Eye (tissue), 1 donor: ENCODE results near the gene RAB1B.
A peak's percentile ranks its signal among the peaks of the same experiment; 100 is the strongest.
"Not testable (repeated sequence)": the region's sequence is repeated elsewhere in the genome, so short reads cannot be mapped to it uniquely, and the experiment has no call there.

Experiments
- DNase-seq: peaks from one replicate; pipeline ENCODE4 v3.0.0-alpha.2; 2015

The RAB1B gene

DNA sequence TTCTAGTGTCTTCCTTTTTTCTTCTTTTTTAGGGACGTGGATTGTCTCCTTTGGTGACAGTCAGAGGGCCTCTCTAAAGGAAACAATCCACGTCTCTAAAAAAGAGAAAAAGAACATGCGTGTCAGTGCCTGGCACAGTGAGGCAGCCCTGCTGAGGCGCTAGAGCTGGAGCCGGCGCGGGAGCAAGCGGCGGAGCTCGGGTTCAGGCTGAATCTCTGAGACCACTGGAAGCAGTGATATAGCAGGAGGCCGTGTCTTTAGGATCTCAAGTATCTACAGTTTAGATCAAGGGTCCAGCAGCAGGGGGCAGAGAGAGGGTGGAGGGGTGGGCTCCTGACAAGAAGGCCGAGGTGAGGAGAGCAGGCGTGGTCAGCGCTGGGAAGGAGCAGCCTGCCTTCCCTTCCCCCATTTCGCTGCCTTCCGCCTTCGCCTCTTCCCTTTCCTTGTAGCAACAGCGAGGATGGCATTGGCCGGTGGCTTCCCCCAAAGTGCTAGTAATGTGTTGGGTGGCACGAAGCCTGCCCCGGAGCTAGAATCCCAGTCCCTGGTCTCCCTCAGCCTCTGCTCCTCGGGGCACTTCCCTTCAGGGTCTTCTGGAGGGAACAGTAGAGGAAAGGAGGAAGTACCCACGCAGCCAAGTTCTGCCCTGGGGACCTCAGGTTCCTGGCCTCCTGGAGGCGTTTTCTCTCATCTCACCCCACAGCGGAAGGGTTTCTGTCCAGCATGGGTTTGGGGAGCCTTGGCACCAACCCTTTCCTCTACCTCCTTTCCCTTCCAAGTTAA is 28.2 kb upstream of the RAB1B start:
- DNase-seq: no peak

DNA sequence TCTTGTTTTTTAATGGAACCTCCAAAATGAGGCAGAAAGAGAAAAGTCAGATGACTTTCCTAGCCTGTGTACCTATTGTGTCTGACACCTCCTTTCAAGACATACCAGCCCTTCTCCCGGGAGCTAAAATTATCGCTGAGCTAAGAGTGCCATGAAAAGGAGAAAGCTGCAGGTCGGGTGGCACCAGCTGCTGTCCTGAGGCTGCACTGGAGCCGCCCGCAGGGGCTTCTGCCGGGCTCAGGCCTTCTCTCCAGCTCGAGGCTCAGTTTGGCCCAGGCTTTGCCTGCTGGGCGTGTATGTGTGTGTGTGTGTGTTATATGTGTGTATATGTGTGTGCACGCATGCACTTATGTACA is 27.7 kb upstream of the RAB1B start:
- DNase-seq: no peak

DNA sequence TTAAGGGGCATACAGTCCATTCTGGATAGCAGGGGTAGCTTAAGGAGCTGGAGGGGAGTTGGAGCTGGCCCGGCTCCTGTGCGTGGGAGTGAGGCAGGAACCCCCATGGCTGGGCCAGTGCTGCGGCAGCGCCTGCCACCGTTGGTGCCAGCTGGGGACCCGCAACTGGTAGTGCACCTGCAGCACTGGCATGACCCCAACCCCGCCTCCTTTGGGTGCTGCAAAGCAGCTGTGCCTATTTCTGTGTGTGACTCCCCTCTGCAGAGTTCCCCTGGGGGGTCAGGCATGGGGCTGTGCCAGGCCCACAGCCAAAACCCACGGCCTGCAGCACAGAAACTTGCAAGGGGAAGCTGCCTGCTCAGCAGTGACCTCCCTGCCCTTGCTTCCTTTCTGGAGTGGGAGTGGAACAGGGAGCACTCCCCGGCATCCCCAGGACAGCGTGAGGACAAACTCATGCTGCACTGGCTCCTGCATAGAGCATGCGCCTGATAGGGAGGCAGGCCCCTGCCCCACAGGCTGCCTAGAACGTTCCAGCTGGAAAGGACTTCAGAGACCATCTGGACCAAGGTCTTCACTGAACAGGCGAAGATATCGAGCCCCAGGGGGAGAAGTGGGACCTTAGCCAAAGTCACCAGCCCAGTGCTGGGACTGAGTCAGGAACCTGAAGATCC is 26.2 kb upstream of the RAB1B start:
- no peak for DNase-seq

DNA sequence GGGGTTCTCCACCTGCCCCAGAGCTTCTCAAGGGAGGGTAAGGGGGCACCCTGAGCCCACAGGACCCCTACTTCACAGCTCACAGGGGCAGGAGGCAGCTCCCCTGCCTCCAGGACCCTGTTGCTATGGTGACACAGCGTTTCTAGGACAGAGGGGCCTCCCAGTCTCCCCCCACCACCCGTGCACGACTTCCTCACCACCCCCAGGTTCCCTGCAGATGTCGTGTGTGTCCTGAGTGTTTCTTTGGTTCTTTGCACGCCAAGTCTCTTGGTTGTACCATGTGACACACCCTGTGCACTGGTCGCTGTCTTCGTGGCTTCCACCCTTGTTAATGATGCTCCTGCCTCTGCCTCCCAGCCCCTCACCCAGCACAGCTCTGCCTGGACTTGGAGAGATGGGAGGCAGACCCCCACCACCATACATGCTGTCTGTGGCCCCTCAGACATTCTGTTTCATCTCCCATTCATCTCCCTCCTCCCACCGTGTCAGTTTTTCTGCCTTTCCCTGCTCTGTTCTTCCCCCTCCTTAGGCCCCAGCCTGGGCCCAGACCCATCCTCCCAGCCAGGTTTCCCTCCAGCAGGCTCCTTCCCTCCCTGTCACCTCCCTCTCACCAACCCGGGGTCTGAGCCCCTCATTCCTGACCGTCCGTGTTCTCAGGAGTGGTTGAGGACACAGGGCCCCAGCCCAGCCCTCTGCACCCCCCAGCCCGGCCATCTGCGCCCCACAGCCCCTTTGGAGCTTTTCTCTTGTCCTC is 24.5 kb upstream of the RAB1B start:
- peak; percentile 18 for DNase-seq

DNA sequence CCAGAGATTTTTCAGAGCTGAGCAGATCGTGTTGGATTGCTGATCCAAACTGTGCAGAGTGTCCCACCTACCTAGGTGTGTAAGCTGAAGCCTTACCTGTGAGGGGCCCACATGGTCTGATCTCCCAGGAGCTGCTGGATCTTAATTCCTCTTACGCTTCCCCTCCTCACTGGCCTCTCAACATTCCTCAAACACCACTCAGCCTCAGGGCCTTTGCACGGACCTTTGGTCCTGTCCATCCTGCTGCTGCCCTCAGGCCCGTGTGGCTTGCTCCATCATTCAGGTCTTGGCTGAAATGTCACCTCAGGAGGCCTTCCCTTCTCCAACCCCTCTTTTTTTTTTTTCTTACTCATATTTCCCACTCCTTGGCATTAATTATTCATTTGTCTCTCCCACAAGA is 21.1 kb upstream of the RAB1B start:
- DNase-seq: no peak

DNA sequence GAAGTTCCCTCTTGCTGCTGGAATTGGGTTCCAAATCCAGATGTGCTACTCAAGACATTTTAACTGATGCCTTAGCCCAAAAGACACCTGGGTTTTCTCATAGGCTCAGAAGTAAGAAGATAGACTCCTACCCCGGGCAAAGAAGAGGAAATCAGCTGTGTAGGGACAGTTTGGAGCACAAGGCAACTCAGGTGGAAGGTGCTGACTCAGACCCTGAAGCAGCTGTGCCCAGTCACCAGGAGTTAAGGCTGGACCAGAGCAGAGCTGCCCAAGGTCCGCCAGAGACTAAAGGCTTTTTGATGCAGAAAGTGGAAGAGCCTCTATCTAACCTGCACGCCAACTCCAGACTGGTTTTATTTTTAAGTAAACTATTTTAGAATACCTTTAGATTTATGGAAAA is 20.6 kb upstream of the RAB1B start:
- no peak for DNase-seq

DNA sequence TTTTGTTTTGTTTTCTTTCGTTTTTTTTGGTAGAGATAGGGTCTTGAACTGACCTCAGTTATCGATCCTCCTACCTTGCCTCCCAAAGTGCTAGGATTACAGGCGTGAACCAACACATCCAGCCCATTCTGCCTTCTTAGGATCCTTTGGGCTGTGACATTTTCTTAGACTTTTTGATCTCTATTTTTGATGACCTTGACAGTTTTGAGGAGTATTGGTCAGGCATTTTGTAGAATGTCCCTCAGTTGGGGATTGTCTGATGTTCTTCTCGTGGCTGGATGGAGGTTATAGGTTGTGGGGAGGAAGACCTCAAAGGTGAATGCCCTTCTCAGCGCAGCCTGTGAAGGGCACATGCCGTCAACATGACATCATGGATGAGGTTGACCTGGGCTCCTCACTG is 19.5 kb upstream of the RAB1B start:
- no peak for DNase-seq

DNA sequence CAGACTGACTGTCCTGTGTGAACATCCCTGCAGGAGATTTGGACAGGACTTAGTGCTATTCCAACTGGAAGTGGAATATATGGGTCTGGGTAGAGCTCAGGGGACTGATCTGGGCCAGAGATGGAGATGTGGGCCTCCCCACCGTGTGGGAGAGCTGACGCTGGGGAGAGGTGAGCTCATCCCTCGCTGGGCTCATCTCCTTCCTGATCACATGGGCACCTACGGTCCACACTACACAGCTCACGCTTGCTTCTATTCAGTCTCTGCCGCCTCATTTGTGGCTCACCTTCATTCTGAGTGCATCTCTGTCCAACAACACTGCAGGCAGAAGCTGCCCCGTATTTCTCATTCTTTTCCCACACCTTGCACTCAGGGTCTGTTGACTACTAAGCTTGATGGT is 16.6 kb upstream of the RAB1B start:
- DNase-seq: no peak

DNA sequence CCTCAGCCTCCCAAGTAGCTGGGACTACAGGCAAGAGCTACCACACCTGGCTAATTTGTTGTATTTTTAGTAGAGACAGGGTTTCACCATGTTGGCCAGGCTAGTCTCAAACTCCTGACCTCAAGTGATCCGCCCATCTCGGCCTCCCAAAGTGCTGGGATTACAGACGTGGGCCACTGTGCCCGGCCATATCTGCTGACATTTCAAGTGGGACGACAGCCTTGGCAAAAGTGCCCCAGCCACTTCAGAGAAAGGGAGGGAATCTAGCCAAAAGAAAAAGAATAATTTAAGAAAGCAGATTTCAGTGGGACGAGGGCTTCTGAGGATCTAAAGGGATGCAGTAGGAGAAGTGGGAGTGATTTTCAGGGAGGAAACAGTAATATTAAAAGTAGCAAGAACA is 15.4 kb upstream of the RAB1B start:
- DNase-seq: not testable (repeated sequence)

DNA sequence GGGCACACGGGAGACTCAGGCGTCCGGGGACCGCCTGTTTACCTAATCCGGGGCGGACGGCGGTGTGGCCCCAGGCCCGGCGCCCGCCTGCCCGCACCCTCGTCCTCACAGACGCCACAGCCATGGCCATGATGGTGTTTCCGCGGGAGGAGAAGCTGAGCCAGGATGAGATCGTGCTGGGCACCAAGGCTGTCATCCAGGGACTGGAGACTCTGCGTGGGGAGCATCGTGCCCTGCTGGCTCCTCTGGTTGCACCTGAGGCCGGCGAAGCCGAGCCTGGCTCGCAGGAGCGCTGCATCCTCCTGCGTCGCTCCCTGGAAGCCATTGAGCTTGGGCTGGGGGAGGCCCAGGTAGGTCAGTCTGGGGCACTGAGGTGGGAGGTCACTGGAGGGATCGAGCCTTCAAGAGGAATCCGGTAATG is 10.0 kb upstream of the RAB1B start:
- DNase-seq: no peak

DNA sequence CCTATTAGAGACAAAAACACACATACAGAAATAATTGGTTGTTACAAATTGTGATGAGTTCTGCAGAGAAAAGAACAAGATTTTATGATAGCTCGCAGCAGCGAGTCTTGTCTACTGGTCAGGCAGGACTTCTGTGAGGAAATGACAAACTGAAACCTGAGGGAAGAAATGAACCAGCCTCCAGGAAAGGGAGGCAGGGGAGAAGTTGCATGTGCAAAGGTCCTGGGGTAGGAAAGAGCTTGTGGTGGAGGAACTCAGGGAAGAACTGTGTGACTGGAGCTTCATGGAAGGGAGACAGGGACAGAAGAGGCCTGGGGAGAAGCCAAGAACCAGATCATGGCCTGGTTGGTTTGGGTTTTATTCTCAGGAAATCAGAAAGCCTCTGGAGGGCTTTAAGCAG is 9.2 kb upstream of the RAB1B start:
- DNase-seq: no peak

DNA sequence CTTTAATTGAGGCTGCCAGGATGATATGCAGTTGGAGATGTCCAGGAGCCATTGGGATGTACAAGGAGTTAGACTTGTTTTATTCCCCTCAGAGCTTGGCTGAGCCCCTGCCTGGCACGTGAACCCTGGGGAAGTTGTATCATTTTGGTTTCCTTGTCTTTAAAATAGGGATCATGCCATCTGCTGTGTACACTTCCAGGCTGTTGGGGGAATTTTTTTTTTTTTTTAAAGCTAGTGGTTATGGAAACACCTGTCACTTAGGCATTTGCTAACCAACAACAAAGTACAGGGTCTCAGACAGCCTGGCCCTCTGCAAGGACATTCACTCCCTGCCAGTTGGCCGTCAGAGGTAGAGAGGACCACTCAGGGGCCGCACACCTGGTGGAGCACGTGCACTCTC is 8.5 kb upstream of the RAB1B start:
- DNase-seq: no peak

DNA sequence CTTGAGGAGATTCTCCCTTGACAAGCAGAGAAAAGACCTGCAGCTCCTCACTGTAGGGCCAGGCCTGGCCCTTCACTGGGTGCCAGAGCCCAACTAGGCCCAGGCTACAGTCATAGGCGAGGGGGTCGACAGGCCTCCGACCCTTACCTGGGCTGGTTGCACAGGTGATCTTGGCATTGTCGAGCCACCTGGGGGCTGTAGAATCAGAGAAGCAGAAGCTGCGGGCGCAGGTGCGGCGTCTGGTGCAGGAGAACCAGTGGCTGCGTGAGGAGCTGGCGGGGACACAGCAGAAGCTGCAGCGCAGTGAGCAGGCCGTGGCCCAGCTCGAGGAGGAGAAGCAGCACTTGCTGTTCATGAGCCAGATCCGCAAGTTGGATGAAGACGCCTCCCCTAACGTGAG is 6.9 kb upstream of the RAB1B start:
- DNase-seq: no peak

DNA sequence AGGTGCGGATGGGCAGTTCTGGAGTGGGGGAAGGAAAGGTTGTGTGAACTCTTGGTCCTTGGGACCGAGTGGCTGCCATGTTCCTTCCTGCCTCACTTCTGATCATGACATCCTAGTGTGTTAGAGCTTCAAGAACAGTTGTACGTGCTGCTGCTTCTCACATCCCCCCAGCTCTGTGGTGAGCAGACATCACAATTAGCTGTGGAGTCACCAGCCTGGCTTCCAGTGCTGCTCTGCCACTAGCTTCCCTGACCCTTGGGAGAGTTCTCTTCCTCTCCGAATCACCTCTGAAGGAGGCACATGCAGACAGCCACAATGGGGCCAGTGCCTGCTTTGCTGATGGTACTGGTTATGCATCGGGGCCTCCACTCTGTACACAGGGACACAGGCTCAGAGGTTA is 6.2 kb upstream of the RAB1B start:
- no peak for DNase-seq

DNA sequence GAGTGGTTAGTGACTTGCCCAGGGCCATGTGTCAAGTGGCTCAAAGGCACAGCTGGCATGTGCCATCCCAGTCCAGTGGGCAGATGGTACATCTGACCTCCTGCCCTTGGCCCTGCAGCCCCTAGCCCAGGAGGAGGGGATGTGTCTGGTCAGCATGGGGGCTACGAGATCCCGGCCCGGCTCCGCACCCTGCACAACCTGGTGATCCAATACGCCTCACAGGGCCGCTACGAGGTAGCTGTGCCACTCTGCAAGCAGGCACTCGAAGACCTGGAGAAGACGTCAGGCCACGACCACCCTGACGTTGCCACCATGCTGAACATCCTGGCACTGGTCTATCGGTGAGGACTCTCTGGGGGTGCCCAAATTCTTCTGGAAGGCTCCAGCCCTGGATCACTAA is 5.7 kb upstream of the RAB1B start:
- DNase-seq: no peak

DNA sequence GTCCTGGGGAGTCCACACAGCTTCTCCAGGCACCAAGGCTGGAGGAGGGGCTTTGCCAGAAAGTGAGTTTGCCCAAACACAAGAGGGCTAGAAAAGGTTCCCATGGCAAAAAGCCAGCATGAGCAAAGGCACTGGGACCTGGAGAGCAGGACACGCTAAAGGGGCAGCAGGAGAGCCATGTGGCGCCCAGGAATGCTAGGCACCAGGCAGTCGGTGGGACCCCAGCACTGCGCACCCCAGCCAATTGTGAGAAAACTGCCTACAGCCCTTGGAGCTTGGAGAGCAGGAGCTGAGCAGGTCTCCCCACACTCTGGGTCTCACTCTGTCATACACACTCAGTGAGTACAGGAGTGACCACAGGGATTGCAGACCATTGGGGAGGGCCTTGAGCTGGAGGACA is 5.2 kb upstream of the RAB1B start:
- no peak for DNase-seq

DNA sequence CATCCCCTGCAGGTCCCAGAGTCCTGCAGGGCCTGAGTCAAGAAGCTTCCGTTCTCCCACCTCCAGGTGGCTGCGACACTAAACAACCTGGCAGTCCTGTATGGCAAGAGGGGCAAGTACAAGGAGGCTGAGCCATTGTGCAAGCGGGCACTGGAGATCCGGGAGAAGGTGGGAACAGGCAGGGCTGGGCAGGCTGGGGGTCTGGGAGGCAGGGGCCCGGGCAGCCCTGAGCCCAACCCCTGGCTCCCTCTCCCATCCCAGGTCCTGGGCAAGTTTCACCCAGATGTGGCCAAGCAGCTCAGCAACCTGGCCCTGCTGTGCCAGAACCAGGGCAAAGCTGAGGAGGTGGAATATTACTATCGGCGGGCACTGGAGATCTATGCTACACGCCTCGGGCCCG is 4.7 kb upstream of the RAB1B start:
- no peak for DNase-seq

DNA sequence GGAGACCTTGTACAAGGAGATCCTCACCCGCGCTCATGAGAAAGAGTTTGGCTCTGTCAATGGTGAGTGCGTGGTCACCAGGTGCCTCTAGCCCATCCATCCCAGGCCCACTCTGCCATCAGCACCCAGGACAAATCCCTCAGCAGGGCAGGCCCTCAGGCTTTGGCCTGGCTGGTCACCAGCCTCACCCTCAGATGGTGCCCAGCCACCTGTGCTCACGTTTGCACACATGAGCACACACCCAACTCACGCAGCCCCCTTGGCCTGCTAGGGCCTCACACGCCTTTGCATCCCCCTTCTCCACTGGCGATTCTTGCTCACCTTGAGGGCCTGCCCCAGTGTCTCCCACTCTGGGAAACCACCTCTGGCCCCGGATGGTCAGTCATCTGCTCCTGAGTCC is 4.1 kb upstream of the RAB1B start:
- no peak for DNase-seq

DNA sequence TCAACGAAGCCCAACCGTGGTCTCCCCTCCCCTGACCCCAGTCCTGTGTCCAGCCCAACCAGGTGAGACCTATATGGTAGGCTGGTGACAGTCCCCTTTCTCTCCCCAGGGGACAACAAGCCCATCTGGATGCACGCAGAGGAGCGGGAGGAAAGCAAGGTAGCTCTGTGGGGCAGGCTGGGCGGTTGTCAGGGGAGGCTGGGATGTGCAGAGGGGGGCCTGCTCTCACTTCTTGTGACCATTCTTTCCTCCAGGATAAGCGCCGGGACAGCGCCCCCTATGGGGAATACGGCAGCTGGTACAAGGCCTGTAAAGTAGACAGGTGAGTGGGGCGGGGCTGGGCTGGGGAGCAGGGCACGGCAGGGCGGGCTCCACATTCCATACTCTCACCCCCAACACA is 3.5 kb upstream of the RAB1B start:
- no peak for DNase-seq

DNA sequence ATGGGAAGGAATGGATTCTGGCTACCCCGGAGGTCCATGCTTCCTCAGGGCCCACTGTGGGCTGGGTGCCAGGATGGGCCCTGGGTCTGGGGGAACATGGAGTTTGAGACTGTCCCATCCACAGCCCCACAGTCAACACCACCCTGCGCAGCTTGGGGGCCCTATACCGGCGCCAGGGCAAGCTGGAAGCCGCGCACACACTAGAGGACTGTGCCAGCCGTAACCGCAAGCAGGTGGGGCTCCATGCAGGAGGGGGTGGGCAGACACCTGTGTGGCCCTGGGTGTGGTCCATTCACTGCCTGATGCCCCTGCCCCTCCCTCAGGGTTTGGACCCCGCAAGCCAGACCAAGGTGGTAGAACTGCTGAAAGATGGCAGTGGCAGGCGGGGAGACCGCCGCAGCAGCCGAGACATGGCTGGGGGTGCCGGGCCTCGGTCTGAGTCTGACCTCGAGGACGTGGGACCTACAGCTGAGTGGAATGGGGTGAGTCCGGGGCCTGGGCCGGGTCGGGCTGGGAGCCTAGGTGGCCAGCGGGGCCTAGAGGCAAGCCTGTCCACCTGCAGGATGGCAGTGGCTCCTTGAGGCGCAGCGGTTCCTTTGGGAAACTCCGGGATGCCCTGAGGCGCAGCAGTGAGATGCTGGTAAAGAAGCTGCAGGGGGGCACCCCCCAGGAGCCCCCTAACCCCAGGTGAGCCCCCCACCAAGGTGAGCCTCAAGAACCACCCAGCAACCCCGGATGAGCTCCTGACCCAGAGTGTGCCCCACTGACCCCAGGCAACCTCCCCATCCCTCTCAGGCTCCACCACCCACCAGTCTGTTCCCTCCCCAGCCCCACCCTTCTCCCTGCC is 2.7 kb upstream of the RAB1B start:
- DNase-seq: no peak

DNA sequence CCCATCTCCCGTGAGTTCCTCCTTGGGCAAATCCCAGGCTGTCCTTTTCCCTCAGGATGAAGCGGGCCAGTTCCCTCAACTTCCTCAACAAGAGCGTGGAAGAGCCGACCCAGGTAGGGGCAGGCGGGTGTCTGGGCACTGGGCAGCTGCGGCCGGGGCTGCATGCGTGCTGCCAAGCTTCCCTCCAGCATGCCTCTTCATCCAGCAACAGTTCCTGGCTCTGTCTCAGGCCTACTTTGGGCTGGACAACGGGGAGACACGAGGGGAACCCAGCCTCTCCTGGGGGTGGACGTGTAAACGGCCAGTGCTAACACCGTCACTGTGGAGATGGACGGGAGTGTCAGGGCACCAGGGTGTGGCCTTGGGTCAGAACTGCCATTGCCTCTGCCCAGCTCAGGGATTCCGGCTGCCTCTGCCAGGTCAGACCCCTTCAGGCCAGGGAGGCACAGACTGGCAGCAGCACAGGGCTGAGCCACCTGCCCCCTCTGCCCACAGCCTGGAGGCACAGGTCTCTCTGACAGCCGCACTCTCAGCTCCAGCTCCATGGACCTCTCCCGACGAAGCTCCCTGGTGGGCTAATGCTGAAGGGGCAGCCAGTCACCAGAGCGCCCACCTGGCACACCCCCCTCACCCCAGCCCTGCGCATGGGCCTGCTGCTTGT is 1.9 kb upstream of the RAB1B start:
- DNase-seq: no peak

DNA sequence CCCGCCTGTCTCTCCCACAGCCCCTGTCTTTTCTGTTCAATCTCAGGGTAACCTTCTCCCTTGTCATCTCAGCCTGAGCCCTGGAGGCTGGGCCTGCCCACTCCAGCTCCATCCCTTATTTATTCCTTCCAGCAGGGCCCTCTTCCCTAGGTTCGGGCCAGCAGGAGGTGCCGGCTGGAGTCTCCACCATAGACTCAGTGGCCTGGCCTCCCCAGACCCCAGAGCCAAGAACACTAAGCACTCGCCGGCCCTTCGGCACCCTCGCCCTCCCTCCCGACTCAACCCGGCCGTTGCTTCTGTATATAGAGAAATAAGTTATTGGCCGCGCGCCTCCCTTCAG is 1.4 kb upstream of the RAB1B start:
- DNase-seq: no peak
